Uterus (tissue), 2 donors: Measurements from ENCODE around the gene AREL1.

ENCODE experiments used
- CTCF ChIP-seq, 4 experiments: fragments of 200-600 bp in 2 of 4; fragments of 450-650 bp in 2 of 4; sonication (generic) in 2 of 4; IDR thresholded peaks; one replicate each; pipeline ENCODE4 v1.5.1; 2016 to 2019; ENCODE audit warnings: antibody characterized with exemption in 4 of 4, mild to moderate bottlenecking in 2 of 4, moderate library complexity in 1 of 4
- POLR2A ChIP-seq, 2 donors: fragments of 450-650 bp; IDR thresholded peaks; one replicate each; pipeline ENCODE4 v1.6.1; 2016; ENCODE audit warnings: antibody characterized with exemption in 2 of 2, mild to moderate bottlenecking in 1 of 2, moderate library complexity in 1 of 2

DNA sequence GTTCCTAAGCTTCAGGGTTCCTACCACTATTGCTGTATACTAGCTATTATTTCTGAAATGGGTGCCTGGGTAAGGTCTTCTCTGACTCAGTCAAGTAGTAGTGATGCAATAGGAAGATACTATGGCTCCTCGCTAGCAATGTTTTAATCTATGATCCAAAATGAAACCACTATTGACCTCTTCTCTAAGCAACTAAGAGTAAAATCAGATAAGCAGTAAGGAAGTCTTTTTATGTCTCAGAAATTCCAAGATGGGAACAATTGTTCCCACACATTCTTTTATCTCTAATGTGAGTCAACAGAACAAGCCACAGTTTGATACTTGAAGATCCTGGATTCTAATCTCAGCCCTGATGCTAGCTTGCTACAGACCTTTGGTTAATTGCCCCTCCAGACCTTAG is 45.1 kb downstream of the AREL1 start:
- TF ChIP-seq CTCF (IDR thresholded peaks at IDR 0.05) (no peak), POLR2A (IDR thresholded peaks at IDR 0.05) (no peak)
